SJCRH30 (cell line): ENCODE measurements around the gene CDC42EP5. TPM values are rescaled to one million over a fixed set of nuclear protein-coding genes. Genes with fewer than 3 reads are reported as not detected.
"Not testable (repeated sequence)": the region's sequence is repeated elsewhere in the genome, so short reads cannot be mapped to it uniquely, and the experiment has no call there.

Experiments
- DNase-seq, 2 experiments: peaks; one replicate each; pipeline ENCODE4 v3.0.0-alpha.2; 2015 to 2020
- H3K27ac ChIP-seq: fragments of 250-450 bp; sonication (Bioruptor Pico); 2 replicates; pipeline ENCODE4 v1.5.1; 2020; ENCODE audit warnings: mild to moderate bottlenecking, moderate library complexity
- H3K27me3 ChIP-seq: fragments of 250-450 bp; sonication (Bioruptor Pico); 2 replicates; pipeline ENCODE4 v1.5.1; 2020; ENCODE audit warnings: mild to moderate bottlenecking, moderate library complexity
- H3K36me3 ChIP-seq: fragments of 250-450 bp; sonication (Bioruptor Pico); 2 replicates; pipeline ENCODE4 v1.5.1; 2020; ENCODE audit warnings: mild to moderate bottlenecking, moderate library complexity
- H3K4me1 ChIP-seq: fragments of 250-450 bp; sonication (Bioruptor Pico); 2 replicates; pipeline ENCODE4 v1.5.1; 2020; ENCODE audit warnings: mild to moderate bottlenecking, moderate library complexity
- H3K4me3 ChIP-seq: fragments of 250-450 bp; sonication (Bioruptor Pico); 2 replicates; pipeline ENCODE4 v1.5.1; 2020; ENCODE audit warnings: mild to moderate bottlenecking, moderate library complexity
- H3K9me3 ChIP-seq: fragments of 250-450 bp; sonication (Bioruptor Pico); replicated peaks from 2 replicates; pipeline ENCODE4 v1.5.1; 2020; ENCODE audit warnings: mild to moderate bottlenecking, moderate library complexity
- total RNA-seq: library from RNA; depleted of rRNA; stranded (reverse); fragments of >200 nt; shearing (Covaris generic); gene quantifications from 2 replicates; pipeline ENCODE4 v1.2.3, GENCODE V29; 2014

CDC42EP5 gene
- total RNA-seq, 1 experiment from 2014 or later: 1.2 TPM

- Histone ChIP-seq H3K27me3 (no peaks in the 10 kb centered on the region), H3K36me3 (peaks cover 51% of the 10 kb centered on the region), H3K9me3 (no peaks in the 10 kb centered on the region), H3K27ac (no peak overlapping the region), H3K4me1 (no peaks in the 10 kb centered on the region; the same call in 1 of the 2 replicates), H3K4me3 (no peak overlapping the region)
- no peak for DNase-seq
Observed at GRCh38 chr19:54451331-54451871, 21.7 kb downstream of the CDC42EP5 start.

GRCh38 chr19:54449701-54450069, 23.4 kb downstream of the CDC42EP5 start:
- H3K27ac ChIP-seq: peak overlapping the region; percentile 91
- no peaks in the 10 kb centered on the region for H3K9me3 ChIP-seq
- DNase-seq: no peak
- peaks cover 39% of the 10 kb centered on the region for H3K36me3 ChIP-seq
- peak overlapping the region; percentile 96 for H3K4me3 ChIP-seq
- no peaks in the 10 kb centered on the region for H3K27me3 ChIP-seq
- H3K4me1 ChIP-seq: no peaks in the 10 kb centered on the region; the same call in 1 of the 2 replicates

GRCh38 chr19:54448774-54449700, 24.1 kb downstream of the CDC42EP5 start, which contains the start of gene LENG8:
Gene LENG8 (plus strand): TSS chr19:54449199. CDS start chr19:54451345, 2,146 bp downstream.
- Histone ChIP-seq H3K4me1 (no peaks in the 10 kb centered on the region; the same call in 1 of the 2 replicates), H3K4me3 (peak within 1 kb of the TSS; percentile 96), H3K27me3 (no peaks in the 10 kb centered on the region), H3K27ac (peak within 1 kb of the TSS; percentile 91), H3K36me3 (peaks cover 36% of the 10 kb centered on the region), H3K9me3 (no peaks in the 10 kb centered on the region)
- peak; percentile 95 to 96 for DNase-seq

- Histone ChIP-seq H3K27ac (peak overlapping the region; percentile 91), H3K9me3 (no peaks in the 10 kb centered on the region), H3K27me3 (no peaks in the 10 kb centered on the region), H3K4me1 (no peaks in the 10 kb centered on the region; the same call in 1 of the 2 replicates), H3K36me3 (peaks cover 30% of the 10 kb centered on the region), H3K4me3 (peak overlapping the region; percentile 96)
- DNase-seq: peak; percentile 48 to 62
Observed at GRCh38 chr19:54448040-54448773, 24.9 kb downstream of the CDC42EP5 start.

GRCh38 chr19:54446349-54446748, 26.7 kb downstream of the CDC42EP5 start:
- not testable (repeated sequence) for H3K27me3 ChIP-seq, H3K27ac ChIP-seq, H3K4me3 ChIP-seq, DNase-seq, H3K4me1 ChIP-seq, H3K9me3 ChIP-seq
- peaks cover 11% of the 10 kb centered on the region for H3K36me3 ChIP-seq

GRCh38 chr19:54444737-54445136, 28.4 kb downstream of the CDC42EP5 start:
- Histone ChIP-seq H3K4me3 (no peak overlapping the region), H3K36me3 (peaks cover 3% of the 10 kb centered on the region; the same call in 1 of the 2 replicates), H3K27ac (no peak overlapping the region), H3K4me1 (no peaks in the 10 kb centered on the region; the same call in 1 of the 2 replicates), H3K27me3 (no peaks in the 10 kb centered on the region), H3K9me3 (no peaks in the 10 kb centered on the region)
- DNase-seq: no peak

- no peaks in the 10 kb centered on the region for H3K4me1 ChIP-seq
- peaks cover 3% of the 10 kb centered on the region for H3K36me3 ChIP-seq
- H3K4me3 ChIP-seq: no peak overlapping the region
- H3K27me3 ChIP-seq: no peaks in the 10 kb centered on the region
- H3K9me3 ChIP-seq: no peaks in the 10 kb centered on the region
- H3K27ac ChIP-seq: no peak overlapping the region
- no peak for DNase-seq
Observed at GRCh38 chr19:54440641-54441040, 32.5 kb downstream of the CDC42EP5 start.

- no peaks in the 10 kb centered on the region; the same call in none of the 2 replicates for H3K36me3 ChIP-seq
- H3K4me3 ChIP-seq: no peak overlapping the region
- peak in 1 of 2 experiments; percentile 42 for DNase-seq
- H3K4me1 ChIP-seq: no peaks in the 10 kb centered on the region
- no peaks in the 10 kb centered on the region for H3K9me3 ChIP-seq
- H3K27ac ChIP-seq: no peak overlapping the region
- H3K27me3 ChIP-seq: no peaks in the 10 kb centered on the region
Observed at GRCh38 chr19:54439174-54439851, 33.8 kb downstream of the CDC42EP5 start.

GRCh38 chr19:54436628-54437252, 36.4 kb downstream of the CDC42EP5 start:
- Histone ChIP-seq H3K4me1 (no peaks in the 10 kb centered on the region), H3K4me3 (no peak overlapping the region), H3K36me3 (no peaks in the 10 kb centered on the region; the same call in 1 of the 2 replicates), H3K27me3 (no peaks in the 10 kb centered on the region), H3K27ac (no peak overlapping the region), H3K9me3 (no peaks in the 10 kb centered on the region)
- DNase-seq: no peak

- H3K27ac ChIP-seq: no peak overlapping the region
- no peak for DNase-seq
- H3K36me3 ChIP-seq: no peaks in the 10 kb centered on the region; the same call in 1 of the 2 replicates
- no peaks in the 10 kb centered on the region for H3K9me3 ChIP-seq
- H3K4me1 ChIP-seq: no peaks in the 10 kb centered on the region
- no peaks in the 10 kb centered on the region for H3K27me3 ChIP-seq
- H3K4me3 ChIP-seq: no peak overlapping the region
Observed at GRCh38 chr19:54436031-54436523, 37.0 kb downstream of the CDC42EP5 start.

- Histone ChIP-seq H3K4me3 (no peak overlapping the region), H3K27ac (no peak overlapping the region)
Observed at GRCh38 chr19:54435551-54436016, 37.5 kb downstream of the CDC42EP5 start.

GRCh38 chr19:54434873-54435214, 38.3 kb downstream of the CDC42EP5 start:
- Histone ChIP-seq H3K27ac (no peak overlapping the region), H3K36me3 (no peaks in the 10 kb centered on the region; the same call in 1 of the 2 replicates), H3K4me1 (no peaks in the 10 kb centered on the region), H3K9me3 (no peaks in the 10 kb centered on the region), H3K4me3 (no peak overlapping the region), H3K27me3 (peaks cover 5% of the 10 kb centered on the region; the same call in 1 of the 2 replicates)
- DNase-seq: no peak

More at GRCh38 chr19:54435551-54436016, 37.5 kb downstream of the CDC42EP5 start:
- Histone ChIP-seq H3K9me3 (no peaks in the 10 kb centered on the region), H3K36me3 (no peaks in the 10 kb centered on the region; the same call in 1 of the 2 replicates), H3K27me3 (no peaks in the 10 kb centered on the region), H3K4me1 (no peaks in the 10 kb centered on the region)
- DNase-seq: no peak

GRCh38 chr19:54434112-54434872, 38.8 kb downstream of the CDC42EP5 start:
- no peak overlapping the region for H3K4me3 ChIP-seq
- no peaks in the 10 kb centered on the region; the same call in 1 of the 2 replicates for H3K36me3 ChIP-seq
- H3K27me3 ChIP-seq: peaks cover 7% of the 10 kb centered on the region; the same call in 1 of the 2 replicates
- no peaks in the 10 kb centered on the region for H3K9me3 ChIP-seq
- H3K27ac ChIP-seq: no peak overlapping the region
- H3K4me1 ChIP-seq: no peaks in the 10 kb centered on the region
- no peak for DNase-seq
